Liver (tissue), 9 donors: Measurements from ENCODE around the gene DRC1. TPM values are rescaled to one million over a fixed set of nuclear protein-coding genes. Genes with fewer than 3 reads are reported as not detected.

ENCODE experiments used
- DNase-seq: peaks from one replicate; pipeline ENCODE4 v3.0.0-alpha.2; 2017; ENCODE audit warnings: low spot score
- H3K27ac ChIP-seq, 2 donors: one replicate each; pipeline ENCODE4 v1.7.0; 2013; ENCODE audit warnings: inconsistent platforms in 2 of 2, low read length in 2 of 2, control low read depth in 1 of 2, low read depth in 1 of 2, mild to moderate bottlenecking in 1 of 2
- H3K27me3 ChIP-seq, 4 donors: one replicate each; pipeline versions ENCODE4 v1.6.1 to v1.7.0; 2013; ENCODE audit warnings: low read length in 3 of 4, inconsistent platforms in 1 of 4, mild to moderate bottlenecking in 1 of 4, moderate library complexity in 1 of 4; ENCODE audit not compliant: control insufficient read depth in 4 of 4, insufficient read depth in 4 of 4
- H3K36me3 ChIP-seq, 4 donors: one replicate each; pipeline versions ENCODE4 v1.6.1 to v1.7.0; 2013; ENCODE audit warnings: low read length in 3 of 4, mild to moderate bottlenecking in 3 of 4, low read depth in 1 of 4, moderate library complexity in 1 of 4; ENCODE audit not compliant: control insufficient read depth in 4 of 4, insufficient read depth in 3 of 4
- H3K4me1 ChIP-seq, 4 donors: one replicate each; pipeline versions ENCODE4 v1.6.1 to v1.7.0; 2013; ENCODE audit warnings: low read length in 3 of 4, mild to moderate bottlenecking in 3 of 4, moderate library complexity in 1 of 4; ENCODE audit not compliant: control insufficient read depth in 4 of 4, insufficient read depth in 4 of 4
- H3K4me3 ChIP-seq, 3 donors: one replicate each; pipeline versions ENCODE4 v1.6.1 to v1.7.0; 2013; ENCODE audit warnings: low read length in 3 of 3, control low read depth in 1 of 3, low read depth in 1 of 3, mild to moderate bottlenecking in 1 of 3
- H3K9ac ChIP-seq, 2 donors: one replicate each; pipeline ENCODE4 v1.7.0; 2013; ENCODE audit warnings: low read length in 2 of 2, mild to moderate bottlenecking in 2 of 2, moderate library complexity in 2 of 2, control low read depth in 1 of 2, low read depth in 1 of 2
- H3K9me3 ChIP-seq, 4 donors: one replicate each; pipeline versions ENCODE4 v1.6.1 to v1.7.0; 2013; ENCODE audit warnings: low read length in 3 of 4; ENCODE audit not compliant: control insufficient read depth in 4 of 4
- EGR1 ChIP-seq, 2 donors: IDR thresholded peaks; 2 replicates each; pipeline ENCODE4 v1.6.1; 2016 to 2018; ENCODE audit warnings: antibody characterized with exemption in 2 of 2, low read depth in 2 of 2
- FOXA1 ChIP-seq: IDR thresholded peaks from 2 replicates; pipeline ENCODE4 v1.6.1; 2016; ENCODE audit warnings: antibody characterized with exemption
- FOXA2 ChIP-seq: IDR thresholded peaks from 2 replicates; pipeline ENCODE4 v1.6.1; 2016; ENCODE audit warnings: antibody characterized with exemption
- GABPA ChIP-seq, 2 donors: IDR thresholded peaks in 1 of 2; conservative IDR thresholded peaks in 1 of 2; 2 replicates each; pipeline ENCODE4 v1.6.1; 2016; ENCODE audit warnings: antibody characterized with exemption in 2 of 2, mild to moderate bottlenecking in 1 of 2, moderate library complexity in 1 of 2
- HNF4A ChIP-seq, 2 donors: conservative IDR thresholded peaks; 2 replicates each; pipeline ENCODE4 v1.6.1; 2016; ENCODE audit warnings: antibody characterized with exemption in 2 of 2, mild to moderate bottlenecking in 2 of 2
- HNF4G ChIP-seq: IDR thresholded peaks from 2 replicates; pipeline ENCODE4 v1.6.1; 2016; ENCODE audit warnings: antibody characterized with exemption
- JUND ChIP-seq, 2 donors: IDR thresholded peaks; 2 replicates each; pipeline ENCODE4 v1.6.1; 2016; ENCODE audit warnings: antibody characterized with exemption in 2 of 2
- NR2F2 ChIP-seq: IDR thresholded peaks from 2 replicates; pipeline ENCODE4 v1.6.1; 2016; ENCODE audit warnings: antibody characterized with exemption
- RAD21 ChIP-seq, 2 donors: IDR thresholded peaks; 2 replicates each; pipeline ENCODE4 v1.6.1; 2016; ENCODE audit warnings: antibody characterized with exemption in 2 of 2, mild to moderate bottlenecking in 2 of 2
- RXRA ChIP-seq, 2 donors: IDR thresholded peaks; 2 replicates each; pipeline ENCODE4 v1.6.1; 2017 to 2018; ENCODE audit warnings: antibody characterized with exemption in 2 of 2, mild to moderate bottlenecking in 1 of 2
- SP1 ChIP-seq: IDR thresholded peaks from 2 replicates; pipeline ENCODE4 v1.6.1; 2018; ENCODE audit warnings: antibody characterized with exemption, mild to moderate bottlenecking
- TAF1 ChIP-seq: conservative IDR thresholded peaks from 2 replicates; pipeline ENCODE4 v1.6.1; 2016; ENCODE audit warnings: antibody characterized with exemption, mild to moderate bottlenecking
- YY1 ChIP-seq: IDR thresholded peaks from 2 replicates; pipeline ENCODE4 v1.6.1; 2016; ENCODE audit warnings: antibody characterized with exemption, mild to moderate bottlenecking
- WGBS: extraction: QIAGEN DNeasy Blood & Tissue Kit; methylation state at CpG from one replicate; pipeline ENCODE4 v1.1.7; 2013; 5-methylcytosine and 5-hydroxymethylcytosine counted together
- polyA plus RNA-seq, 2 donors: library from polyadenylated mRNA; stranded (reverse) in 1 of 2; unstranded in 1 of 2; fragments of 200-250 nt in 1 of 2; fragments of >200 nt in 1 of 2; fragmentation: Nextera tagmentation in 1 of 2; extraction: Ambion mirVana in 1 of 2; gene quantifications; one replicate each; pipeline versions ENCODE4 v1.2.1 to v1.2.3, GENCODE V29; 2013 to 2015
- total RNA-seq, 2 donors: library from RNA; depleted of rRNA; stranded (reverse); fragments of >200 nt; gene quantifications; one replicate each; pipeline ENCODE4 v1.2.3, GENCODE V29; 2014
- TF ChIP-seq, protein P1 (sequence below): IDR thresholded peaks from 2 replicates; pipeline ENCODE4 v1.6.1; 2016; ENCODE audit warnings: antibody characterized with exemption
- TF ChIP-seq, protein P2 (sequence below): IDR thresholded peaks from 2 replicates; pipeline ENCODE4 v1.6.1; 2016; ENCODE audit warnings: antibody characterized with exemption
- TF ChIP-seq, protein P3 (sequence below): IDR thresholded peaks from 2 replicates; pipeline ENCODE4 v1.6.1; 2016; ENCODE audit warnings: antibody characterized with exemption, mild to moderate bottlenecking
- TF ChIP-seq, protein P4 (sequence below): IDR thresholded peaks from 2 replicates; pipeline ENCODE4 v1.6.1; 2016; ENCODE audit warnings: antibody characterized with exemption
- TF ChIP-seq, protein P5 (sequence below): fragments of 150-350 bp; IDR thresholded peaks from 2 replicates; pipeline ENCODE4 v1.5.1; 2017; ENCODE audit warnings: improper control_type of control experiment, low read depth, low read length; ENCODE audit not compliant: missing input control
- donor health status: healthy.
- donor health status: healthy.
- donor health status: healthy.
- donor health status: healthy.
- donor health status: healthy.

Gene DRC1
- total and polyA plus RNA-seq, 4 donors = 0.28 TPM; not detected in 3

DNA sequence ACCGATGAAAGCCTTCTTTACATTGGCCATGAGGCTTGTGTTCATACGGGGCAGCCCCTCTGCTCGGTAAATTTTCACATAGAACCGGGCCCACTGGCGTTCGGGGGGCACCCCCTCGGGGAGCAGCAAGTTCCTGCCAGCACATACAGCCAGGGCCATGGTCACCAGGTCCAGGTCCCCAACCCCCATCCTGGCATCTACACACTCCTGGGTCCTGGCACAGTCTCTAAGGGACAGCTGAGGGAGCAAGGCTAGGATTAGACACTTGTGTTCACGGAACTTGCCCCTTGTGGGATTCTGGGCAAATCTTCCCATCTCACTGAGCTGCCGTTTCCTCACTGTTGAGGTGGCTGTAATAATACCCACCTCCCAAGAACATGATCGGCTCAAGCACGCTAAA is 81.8 kb downstream of the DRC1 start:
- H3K9me3 ChIP-seq = no peaks in the 10 kb centered on the region
- H3K4me1 ChIP-seq = peaks cover 10 to 27% (median 16%) of the 10 kb centered on the region in 4 donors
- DNase-seq = no peak
- H3K27me3 ChIP-seq = no peaks in the 10 kb centered on the region
- no peak overlapping the region for H3K4me3 ChIP-seq
- H3K27ac ChIP-seq = no peak overlapping the region
- WGBS = 71% methylated on average over 11 of the region's 11 CpGs
- H3K36me3 ChIP-seq = no peaks in the 10 kb centered on the region
- TF ChIP-seq FOXA2 (no peak), EGR1 (IDR thresholded peaks at IDR 0.05; ENCODE audit: low read depth in 2 of 2) (no peak), YY1 (no peak), RAD21 (IDR thresholded peaks at IDR 0.05) (no peak), GABPA (IDR thresholded peaks at IDR 0.05 in 1 of 2, conservative IDR thresholded peaks at IDR 0.05 in 1 of 2) (no peak)
- TF ChIP-seq, protein P1, sequence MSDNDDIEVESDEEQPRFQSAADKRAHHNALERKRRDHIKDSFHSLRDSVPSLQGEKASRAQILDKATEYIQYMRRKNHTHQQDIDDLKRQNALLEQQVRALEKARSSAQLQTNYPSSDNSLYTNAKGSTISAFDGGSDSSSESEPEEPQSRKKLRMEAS = no peak
- no peak overlapping the region for H3K9ac ChIP-seq

DNA sequence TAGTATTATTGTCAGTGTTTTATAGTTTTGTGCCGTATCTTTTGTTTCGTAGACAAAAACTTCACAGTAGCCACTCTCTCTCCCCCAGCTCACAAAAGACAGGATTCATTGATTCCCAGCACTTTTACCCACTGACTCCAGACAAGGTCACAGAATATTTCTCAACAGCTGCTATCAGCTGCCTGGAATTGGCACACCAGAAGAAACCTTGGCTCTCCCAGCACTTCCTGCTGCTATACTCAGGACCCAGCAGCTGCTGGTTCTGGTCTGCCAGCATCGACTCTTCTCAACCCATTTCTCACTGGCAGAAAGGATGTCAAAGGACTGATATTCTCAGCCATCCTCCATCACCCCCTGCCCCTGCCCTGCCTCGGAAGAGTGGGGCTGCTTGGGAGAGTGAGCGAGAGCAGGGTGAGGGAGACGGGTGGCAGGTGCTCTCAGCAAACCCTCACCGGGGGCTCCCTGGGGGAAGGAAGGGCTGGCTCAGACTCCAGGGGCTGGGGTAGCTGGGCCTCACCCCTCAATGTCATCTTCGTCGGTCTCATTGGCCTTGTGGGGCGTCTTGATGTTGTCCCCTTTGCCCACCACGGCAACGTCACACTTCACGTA is 82.3 kb downstream of the DRC1 start:
- WGBS = 76% methylated on average over 13 of the region's 13 CpGs
- peaks cover 10 to 27% (median 16%) of the 10 kb centered on the region in 4 donors for H3K4me1 ChIP-seq
- H3K36me3 ChIP-seq = no peaks in the 10 kb centered on the region
- no peak for DNase-seq
- H3K9me3 ChIP-seq = no peaks in the 10 kb centered on the region
- H3K27ac ChIP-seq = no peak overlapping the region
- H3K27me3 ChIP-seq = no peaks in the 10 kb centered on the region
- no peak overlapping the region for H3K4me3 ChIP-seq
- H3K9ac ChIP-seq = no peak overlapping the region
- peak; percentile 87 to 91 for TF ChIP-seq RXRA (IDR thresholded peaks at IDR 0.05)
- TF ChIP-seq GABPA (IDR thresholded peaks at IDR 0.05 in 1 of 2, conservative IDR thresholded peaks at IDR 0.05 in 1 of 2) = peak in 1 of 2 donors; percentile 49
- no peak for TF ChIP-seq FOXA1
- TF ChIP-seq HNF4A (conservative IDR thresholded peaks at IDR 0.05) = peak; percentile 51 to 68
- TF ChIP-seq YY1 = no peak
- TF ChIP-seq, protein P2, sequence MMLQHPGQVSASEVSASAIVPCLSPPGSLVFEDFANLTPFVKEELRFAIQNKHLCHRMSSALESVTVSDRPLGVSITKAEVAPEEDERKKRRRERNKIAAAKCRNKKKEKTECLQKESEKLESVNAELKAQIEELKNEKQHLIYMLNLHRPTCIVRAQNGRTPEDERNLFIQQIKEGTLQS = no peak
- peak; percentile 63 for TF ChIP-seq SP1
- no peak for TF ChIP-seq FOXA2
- TF ChIP-seq, protein P3, sequence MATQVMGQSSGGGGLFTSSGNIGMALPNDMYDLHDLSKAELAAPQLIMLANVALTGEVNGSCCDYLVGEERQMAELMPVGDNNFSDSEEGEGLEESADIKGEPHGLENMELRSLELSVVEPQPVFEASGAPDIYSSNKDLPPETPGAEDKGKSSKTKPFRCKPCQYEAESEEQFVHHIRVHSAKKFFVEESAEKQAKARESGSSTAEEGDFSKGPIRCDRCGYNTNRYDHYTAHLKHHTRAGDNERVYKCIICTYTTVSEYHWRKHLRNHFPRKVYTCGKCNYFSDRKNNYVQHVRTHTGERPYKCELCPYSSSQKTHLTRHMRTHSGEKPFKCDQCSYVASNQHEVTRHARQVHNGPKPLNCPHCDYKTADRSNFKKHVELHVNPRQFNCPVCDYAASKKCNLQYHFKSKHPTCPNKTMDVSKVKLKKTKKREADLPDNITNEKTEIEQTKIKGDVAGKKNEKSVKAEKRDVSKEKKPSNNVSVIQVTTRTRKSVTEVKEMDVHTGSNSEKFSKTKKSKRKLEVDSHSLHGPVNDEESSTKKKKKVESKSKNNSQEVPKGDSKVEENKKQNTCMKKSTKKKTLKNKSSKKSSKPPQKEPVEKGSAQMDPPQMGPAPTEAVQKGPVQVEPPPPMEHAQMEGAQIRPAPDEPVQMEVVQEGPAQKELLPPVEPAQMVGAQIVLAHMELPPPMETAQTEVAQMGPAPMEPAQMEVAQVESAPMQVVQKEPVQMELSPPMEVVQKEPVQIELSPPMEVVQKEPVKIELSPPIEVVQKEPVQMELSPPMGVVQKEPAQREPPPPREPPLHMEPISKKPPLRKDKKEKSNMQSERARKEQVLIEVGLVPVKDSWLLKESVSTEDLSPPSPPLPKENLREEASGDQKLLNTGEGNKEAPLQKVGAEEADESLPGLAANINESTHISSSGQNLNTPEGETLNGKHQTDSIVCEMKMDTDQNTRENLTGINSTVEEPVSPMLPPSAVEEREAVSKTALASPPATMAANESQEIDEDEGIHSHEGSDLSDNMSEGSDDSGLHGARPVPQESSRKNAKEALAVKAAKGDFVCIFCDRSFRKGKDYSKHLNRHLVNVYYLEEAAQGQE = no peak

DNA sequence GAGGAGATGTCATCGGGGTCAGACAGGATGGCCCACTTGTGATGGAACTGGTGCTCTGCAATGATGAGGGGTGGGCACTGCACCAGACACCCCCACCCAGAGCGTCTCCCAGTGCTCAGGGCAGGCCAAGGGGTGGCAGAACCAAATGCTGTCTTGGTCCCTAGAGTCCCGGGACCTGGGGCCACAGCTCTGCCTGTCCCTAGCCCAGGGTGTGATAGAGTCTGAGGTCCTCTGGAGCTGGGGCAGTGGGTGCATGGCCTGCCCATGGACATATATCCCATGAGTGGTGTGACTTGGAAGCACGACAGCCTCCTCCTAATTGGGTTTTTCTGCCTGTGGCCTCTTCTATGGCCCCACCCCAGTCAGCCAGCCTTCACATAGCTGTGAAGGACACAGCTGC is 82.9 kb downstream of the DRC1 start:
- Histone ChIP-seq H3K27ac (no peak overlapping the region), H3K9ac (no peak overlapping the region), H3K27me3 (no peaks in the 10 kb centered on the region), H3K36me3 (no peaks in the 10 kb centered on the region), H3K4me1 (peaks cover 10 to 27% (median 16%) of the 10 kb centered on the region in 4 donors), H3K9me3 (no peaks in the 10 kb centered on the region), H3K4me3 (no peak overlapping the region)
- no peak for DNase-seq
- WGBS = 90% methylated on average over 4 of the region's 4 CpGs
- no peak for TF ChIP-seq HNF4A (conservative IDR thresholded peaks at IDR 0.05)
- no peak for TF ChIP-seq SP1
- no peak for TF ChIP-seq RXRA (IDR thresholded peaks at IDR 0.05)
- TF ChIP-seq, protein P2 = no peak
- TF ChIP-seq, protein P4, sequence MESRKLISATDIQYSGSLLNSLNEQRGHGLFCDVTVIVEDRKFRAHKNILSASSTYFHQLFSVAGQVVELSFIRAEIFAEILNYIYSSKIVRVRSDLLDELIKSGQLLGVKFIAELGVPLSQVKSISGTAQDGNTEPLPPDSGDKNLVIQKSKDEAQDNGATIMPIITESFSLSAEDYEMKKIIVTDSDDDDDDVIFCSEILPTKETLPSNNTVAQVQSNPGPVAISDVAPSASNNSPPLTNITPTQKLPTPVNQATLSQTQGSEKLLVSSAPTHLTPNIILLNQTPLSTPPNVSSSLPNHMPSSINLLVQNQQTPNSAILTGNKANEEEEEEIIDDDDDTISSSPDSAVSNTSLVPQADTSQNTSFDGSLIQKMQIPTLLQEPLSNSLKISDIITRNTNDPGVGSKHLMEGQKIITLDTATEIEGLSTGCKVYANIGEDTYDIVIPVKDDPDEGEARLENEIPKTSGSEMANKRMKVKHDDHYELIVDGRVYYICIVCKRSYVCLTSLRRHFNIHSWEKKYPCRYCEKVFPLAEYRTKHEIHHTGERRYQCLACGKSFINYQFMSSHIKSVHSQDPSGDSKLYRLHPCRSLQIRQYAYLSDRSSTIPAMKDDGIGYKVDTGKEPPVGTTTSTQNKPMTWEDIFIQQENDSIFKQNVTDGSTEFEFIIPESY = no peak
- no peak for TF ChIP-seq FOXA2
- TF ChIP-seq HNF4G = no peak
- TF ChIP-seq NR2F2 = no peak
- TF ChIP-seq, protein P5, sequence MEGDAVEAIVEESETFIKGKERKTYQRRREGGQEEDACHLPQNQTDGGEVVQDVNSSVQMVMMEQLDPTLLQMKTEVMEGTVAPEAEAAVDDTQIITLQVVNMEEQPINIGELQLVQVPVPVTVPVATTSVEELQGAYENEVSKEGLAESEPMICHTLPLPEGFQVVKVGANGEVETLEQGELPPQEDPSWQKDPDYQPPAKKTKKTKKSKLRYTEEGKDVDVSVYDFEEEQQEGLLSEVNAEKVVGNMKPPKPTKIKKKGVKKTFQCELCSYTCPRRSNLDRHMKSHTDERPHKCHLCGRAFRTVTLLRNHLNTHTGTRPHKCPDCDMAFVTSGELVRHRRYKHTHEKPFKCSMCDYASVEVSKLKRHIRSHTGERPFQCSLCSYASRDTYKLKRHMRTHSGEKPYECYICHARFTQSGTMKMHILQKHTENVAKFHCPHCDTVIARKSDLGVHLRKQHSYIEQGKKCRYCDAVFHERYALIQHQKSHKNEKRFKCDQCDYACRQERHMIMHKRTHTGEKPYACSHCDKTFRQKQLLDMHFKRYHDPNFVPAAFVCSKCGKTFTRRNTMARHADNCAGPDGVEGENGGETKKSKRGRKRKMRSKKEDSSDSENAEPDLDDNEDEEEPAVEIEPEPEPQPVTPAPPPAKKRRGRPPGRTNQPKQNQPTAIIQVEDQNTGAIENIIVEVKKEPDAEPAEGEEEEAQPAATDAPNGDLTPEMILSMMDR = no peak
- no peak for TF ChIP-seq EGR1 (IDR thresholded peaks at IDR 0.05; ENCODE audit: low read depth in 2 of 2)
- no peak for TF ChIP-seq FOXA1
- TF ChIP-seq JUND (IDR thresholded peaks at IDR 0.05) = no peak
- no peak for TF ChIP-seq TAF1
- no peak for TF ChIP-seq GABPA (IDR thresholded peaks at IDR 0.05 in 1 of 2, conservative IDR thresholded peaks at IDR 0.05 in 1 of 2)
- no peak for TF ChIP-seq RAD21 (IDR thresholded peaks at IDR 0.05)
